Hepatocyte (in vitro differentiated cells): ENCODE results near the gene DIP2B. TPM values are rescaled to one million over a fixed set of nuclear protein-coding genes. Genes with fewer than 3 reads are reported as not detected.

Source experiments
- DNase-seq: peaks from one replicate; pipeline ENCODE4 v3.0.0-alpha.2; 2016; ENCODE audit warnings: low spot score
- H2AFZ ChIP-seq: fragments of 200-600 bp; sonication (generic); 2 replicates; pipeline ENCODE4 v1.6.0; 2016; ENCODE audit warnings: antibody characterized with exemption, mild to moderate bottlenecking
- H3K27ac ChIP-seq: fragments of 200-600 bp; sonication (generic); 2 replicates; pipeline ENCODE4 v1.5.1; 2016; ENCODE audit warnings: mild to moderate bottlenecking
- H3K27me3 ChIP-seq: fragments of 200-600 bp; sonication (generic); 2 replicates; pipeline ENCODE4 v1.6.1; 2016
- H3K36me3 ChIP-seq: fragments of 200-600 bp; sonication (generic); replicated peaks from 2 replicates; pipeline ENCODE4 v1.5.1; 2016; ENCODE audit warnings: low read depth; ENCODE audit not compliant: insufficient read depth
- H3K4me1 ChIP-seq: fragments of 200-600 bp; sonication (generic); 2 replicates; pipeline ENCODE4 v1.5.1; 2016; ENCODE audit warnings: mild to moderate bottlenecking, moderate library complexity; ENCODE audit not compliant: insufficient read depth
- H3K4me2 ChIP-seq: fragments of 200-600 bp; sonication (generic); 2 replicates; pipeline ENCODE4 v1.6.0; 2016
- H3K4me3 ChIP-seq: fragments of 200-600 bp; sonication (generic); 2 replicates; pipeline ENCODE4 v1.5.1; 2016; ENCODE audit warnings: mild to moderate bottlenecking
- H3K79me2 ChIP-seq: fragments of 200-600 bp; sonication (generic); 2 replicates; pipeline ENCODE4 v1.6.0; 2017; ENCODE audit warnings: mild to moderate bottlenecking
- H3K9me2 ChIP-seq: fragments of 200-600 bp; sonication (generic); replicated peaks from 2 replicates; pipeline ENCODE4 v1.6.0; 2017; ENCODE audit warnings: mild to moderate bottlenecking; ENCODE audit not compliant: insufficient read depth
- H3K9me3 ChIP-seq: fragments of 200-600 bp; sonication (generic); 2 replicates; pipeline ENCODE4 v1.5.1; 2016; ENCODE audit warnings: low read depth, mild to moderate bottlenecking
- H4K20me1 ChIP-seq: fragments of 200-600 bp; sonication (generic); 2 replicates; pipeline ENCODE4 v1.6.0; 2016; ENCODE audit warnings: mild to moderate bottlenecking; ENCODE audit not compliant: insufficient read depth, poor library complexity, severe bottlenecking
- CTCF ChIP-seq: fragments of 200-600 bp; sonication (generic); IDR thresholded peaks from 2 replicates; pipeline ENCODE4 v1.5.1; 2016; ENCODE audit warnings: antibody characterized with exemption, mild to moderate bottlenecking; ENCODE audit not compliant: poor library complexity
- EZH2 ChIP-seq: fragments of 200-600 bp; sonication (generic); IDR thresholded peaks from 2 replicates; pipeline ENCODE4 v1.6.1; 2016; ENCODE audit warnings: antibody characterized with exemption, mild to moderate bottlenecking, borderline replicate concordance
- EZH2phosphoT487 ChIP-seq: fragments of 200-600 bp; sonication (generic); IDR thresholded peaks from one replicate; pipeline ENCODE4 v1.6.1; 2018; ENCODE audit warnings: antibody characterized with exemption, mild to moderate bottlenecking, low read depth, moderate library complexity; ENCODE audit not compliant: unreplicated experiment, severe bottlenecking
- WGBS: methylation state at CpG from one replicate; pipeline ENCODE4 v1.1.6; 2016; ENCODE audit warnings: low lambda C conversion rate; ENCODE audit errors: missing lambda C conversion rate; 5-methylcytosine and 5-hydroxymethylcytosine counted together
- polyA plus RNA-seq: library from polyadenylated mRNA; unstranded; fragments of >200 nt; fragmentation: Nextera tagmentation; extraction: Ambion mirVana; gene quantifications from 2 replicates; pipeline ENCODE4 v1.2.1, GENCODE V29; 2016
- total RNA-seq: library from RNA; depleted of rRNA; stranded (reverse); fragments of >200 nt; gene quantifications from 2 replicates; pipeline ENCODE4 v1.2.3, GENCODE V29; 2014

The DIP2B gene
- total and polyA plus RNA-seq, 2 experiments from 2014 or later = 10.5 to 31.8 TPM

- H3K27me3 ChIP-seq = no peaks in the 10 kb centered on the region
- H3K36me3 ChIP-seq = no peaks in the 10 kb centered on the region
- H3K4me1 ChIP-seq = peaks cover 17% of the 10 kb centered on the region
- H3K4me3 ChIP-seq = no peak overlapping the region
- TF ChIP-seq EZH2 = no peak
- H3K79me2 ChIP-seq = peaks cover 83% of the 10 kb centered on the region
- no peak overlapping the region for H2AFZ ChIP-seq
- no peak for DNase-seq
- no peak overlapping the region for H3K4me2 ChIP-seq
- 88% methylated on average over 4 of the region's 4 CpGs for WGBS
- no peaks in the 10 kb centered on the region for H3K9me3 ChIP-seq
- H3K9me2 ChIP-seq = no peaks in the 10 kb centered on the region
- H3K27ac ChIP-seq = no peak overlapping the region
- H4K20me1 ChIP-seq = peaks cover 5% of the 10 kb centered on the region
Observed at GRCh38 chr12:50536831-50537537, 32.2 kb downstream of the DIP2B start.

DNA sequence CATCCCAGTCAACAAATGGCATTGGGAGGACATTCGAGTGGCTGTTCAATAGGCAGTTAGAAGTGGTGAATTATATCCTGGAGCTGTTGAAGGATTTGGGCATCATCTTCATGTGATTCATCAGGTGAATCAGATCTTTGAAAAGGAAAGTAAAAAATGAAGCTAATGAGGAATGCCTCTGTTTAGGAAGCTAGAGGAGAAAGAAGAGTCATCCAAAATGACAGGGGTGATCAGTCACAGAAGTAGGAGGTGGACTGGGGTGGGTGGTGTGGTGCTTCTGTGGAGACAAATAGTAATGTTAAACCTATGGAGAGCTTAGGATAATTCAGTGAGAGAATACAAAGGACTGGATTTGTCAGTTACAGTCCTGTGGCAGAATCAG, 32.7 kb downstream of the DIP2B start:
- Histone ChIP-seq H3K9me3 (no peaks in the 10 kb centered on the region), H4K20me1 (peaks cover 5% of the 10 kb centered on the region), H3K4me1 (peaks cover 12% of the 10 kb centered on the region), H3K79me2 (peaks cover 87% of the 10 kb centered on the region), H3K4me3 (no peak overlapping the region), H3K9me2 (no peaks in the 10 kb centered on the region), H3K36me3 (no peaks in the 10 kb centered on the region), H3K27me3 (no peaks in the 10 kb centered on the region), H3K4me2 (no peak overlapping the region), H2AFZ (no peak overlapping the region), H3K27ac (no peak overlapping the region)
- 100% methylated on average over 1 of the region's 1 CpG for WGBS
- TF ChIP-seq EZH2phosphoT487 = no peak
- no peak for TF ChIP-seq CTCF
- no peak for TF ChIP-seq EZH2
- DNase-seq = no peak

- H3K79me2 ChIP-seq = peaks cover 93% of the 10 kb centered on the region
- no peaks in the 10 kb centered on the region for H3K36me3 ChIP-seq
Observed at GRCh38 chr12:50538182-50538581, 33.4 kb downstream of the DIP2B start.

More at GRCh38 chr12:50538182-50538581, 33.4 kb downstream of the DIP2B start:
- Histone ChIP-seq H3K27ac (no peak overlapping the region), H3K9me3 (no peaks in the 10 kb centered on the region), H2AFZ (no peak overlapping the region), H3K4me3 (no peak overlapping the region), H3K9me2 (no peaks in the 10 kb centered on the region), H4K20me1 (peaks cover 5% of the 10 kb centered on the region), H3K27me3 (no peaks in the 10 kb centered on the region), H3K4me2 (no peak overlapping the region), H3K4me1 (peaks cover 8% of the 10 kb centered on the region)
- no peak for DNase-seq
- WGBS = 96% methylated on average over 3 of the region's 3 CpGs
- TF ChIP-seq CTCF = no peak
- no peak for TF ChIP-seq EZH2
- TF ChIP-seq EZH2phosphoT487 = no peak
